A549 (cell line): ENCODE results near the gene CRACR2B.

Experiments
- HDAC2 ChIP-seq: fragments of 200-600 bp; sonication (generic); IDR thresholded peaks from 2 replicates; pipeline ENCODE4 v1.6.1; 2016
- KDM5A ChIP-seq: fragments of 200-600 bp; sonication (generic); IDR thresholded peaks from 2 replicates; pipeline ENCODE4 v1.6.1; 2016; ENCODE audit warnings: antibody characterized with exemption, mild to moderate bottlenecking
- MAZ ChIP-seq: fragments of 150-350 bp; IDR thresholded peaks from 2 replicates; pipeline ENCODE4 v1.6.1; 2014; ENCODE audit warnings: antibody characterized with exemption, low read depth, low read length, borderline replicate concordance
- POLR2A ChIP-seq: IDR thresholded peaks from 2 replicates; pipeline ENCODE4 v1.6.1; 2012; ENCODE audit warnings: mild to moderate bottlenecking, low read length
- RAD21 ChIP-seq, 2 experiments: fragments of >200 bp in 1 of 2; sonication (Bioruptor Twin) in 1 of 2; formaldehyde crosslinking in 1 of 2; IDR thresholded peaks in 1 of 2; conservative IDR thresholded peaks in 1 of 2; 2 replicates in 1 of 2; 3 replicates in 1 of 2; pipeline ENCODE4 v1.6.1; 2012 to 2018; ENCODE audit warnings: inconsistent platforms in 1 of 2
- TF ChIP-seq, protein P1 (sequence below): fragments of >200 bp; sonication (Bioruptor Twin); formaldehyde crosslinking; IDR thresholded peaks from 3 replicates; pipeline ENCODE4 v1.5.1; 2016
- TF ChIP-seq, protein P2 (sequence below): fragments of 200-600 bp; sonication (generic); IDR thresholded peaks from 2 replicates; pipeline ENCODE4 v1.6.1; 2016; ENCODE audit warnings: antibody characterized with exemption, mild to moderate bottlenecking, moderate library complexity
- TF ChIP-seq, protein P3 (sequence below): fragments of 450-650 bp; IDR thresholded peaks from 2 replicates; pipeline ENCODE4 v1.6.1; 2014; ENCODE audit warnings: antibody characterized with exemption
- TF ChIP-seq, protein P4 (sequence below): fragments of >200 bp; sonication (Bioruptor Twin); formaldehyde crosslinking; IDR thresholded peaks from 3 replicates; pipeline ENCODE4 v1.6.1; 2016
- TF ChIP-seq, protein P5 (sequence below): fragments of 250-450 bp; sonication (Bioruptor Pico); IDR thresholded peaks from 2 replicates; pipeline ENCODE4 v1.5.0; 2021; ENCODE audit warnings: mild to moderate bottlenecking, moderate library complexity, borderline replicate concordance

DNA sequence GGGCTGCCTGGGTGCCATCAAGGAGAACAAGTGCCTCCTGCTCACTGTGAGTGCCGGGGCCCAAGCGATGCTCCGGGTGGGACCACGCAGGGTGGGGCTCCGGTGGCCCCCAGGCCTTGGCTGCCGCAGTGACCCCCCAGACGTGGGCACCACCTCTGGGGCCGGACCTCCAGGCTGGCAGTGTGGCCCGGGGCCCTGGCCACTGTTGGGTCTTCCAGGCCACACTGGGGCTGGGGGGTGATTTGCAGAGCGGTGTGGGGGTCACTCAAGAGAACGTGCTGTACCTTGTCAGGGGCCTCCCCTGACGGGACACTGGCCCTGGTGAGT lies 34.9 kb downstream of the CRACR2B start:
- TF ChIP-seq POLR2A (no peak), KDM5A (no peak), RAD21 (conservative IDR thresholded peaks at IDR 0.05 in 1 of 2, IDR thresholded peaks at IDR 0.05 in 1 of 2) (no peak), MAZ (no peak), HDAC2 (no peak)
- TF ChIP-seq, protein P1, sequence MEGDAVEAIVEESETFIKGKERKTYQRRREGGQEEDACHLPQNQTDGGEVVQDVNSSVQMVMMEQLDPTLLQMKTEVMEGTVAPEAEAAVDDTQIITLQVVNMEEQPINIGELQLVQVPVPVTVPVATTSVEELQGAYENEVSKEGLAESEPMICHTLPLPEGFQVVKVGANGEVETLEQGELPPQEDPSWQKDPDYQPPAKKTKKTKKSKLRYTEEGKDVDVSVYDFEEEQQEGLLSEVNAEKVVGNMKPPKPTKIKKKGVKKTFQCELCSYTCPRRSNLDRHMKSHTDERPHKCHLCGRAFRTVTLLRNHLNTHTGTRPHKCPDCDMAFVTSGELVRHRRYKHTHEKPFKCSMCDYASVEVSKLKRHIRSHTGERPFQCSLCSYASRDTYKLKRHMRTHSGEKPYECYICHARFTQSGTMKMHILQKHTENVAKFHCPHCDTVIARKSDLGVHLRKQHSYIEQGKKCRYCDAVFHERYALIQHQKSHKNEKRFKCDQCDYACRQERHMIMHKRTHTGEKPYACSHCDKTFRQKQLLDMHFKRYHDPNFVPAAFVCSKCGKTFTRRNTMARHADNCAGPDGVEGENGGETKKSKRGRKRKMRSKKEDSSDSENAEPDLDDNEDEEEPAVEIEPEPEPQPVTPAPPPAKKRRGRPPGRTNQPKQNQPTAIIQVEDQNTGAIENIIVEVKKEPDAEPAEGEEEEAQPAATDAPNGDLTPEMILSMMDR, result no peak
- TF ChIP-seq, protein P2, sequence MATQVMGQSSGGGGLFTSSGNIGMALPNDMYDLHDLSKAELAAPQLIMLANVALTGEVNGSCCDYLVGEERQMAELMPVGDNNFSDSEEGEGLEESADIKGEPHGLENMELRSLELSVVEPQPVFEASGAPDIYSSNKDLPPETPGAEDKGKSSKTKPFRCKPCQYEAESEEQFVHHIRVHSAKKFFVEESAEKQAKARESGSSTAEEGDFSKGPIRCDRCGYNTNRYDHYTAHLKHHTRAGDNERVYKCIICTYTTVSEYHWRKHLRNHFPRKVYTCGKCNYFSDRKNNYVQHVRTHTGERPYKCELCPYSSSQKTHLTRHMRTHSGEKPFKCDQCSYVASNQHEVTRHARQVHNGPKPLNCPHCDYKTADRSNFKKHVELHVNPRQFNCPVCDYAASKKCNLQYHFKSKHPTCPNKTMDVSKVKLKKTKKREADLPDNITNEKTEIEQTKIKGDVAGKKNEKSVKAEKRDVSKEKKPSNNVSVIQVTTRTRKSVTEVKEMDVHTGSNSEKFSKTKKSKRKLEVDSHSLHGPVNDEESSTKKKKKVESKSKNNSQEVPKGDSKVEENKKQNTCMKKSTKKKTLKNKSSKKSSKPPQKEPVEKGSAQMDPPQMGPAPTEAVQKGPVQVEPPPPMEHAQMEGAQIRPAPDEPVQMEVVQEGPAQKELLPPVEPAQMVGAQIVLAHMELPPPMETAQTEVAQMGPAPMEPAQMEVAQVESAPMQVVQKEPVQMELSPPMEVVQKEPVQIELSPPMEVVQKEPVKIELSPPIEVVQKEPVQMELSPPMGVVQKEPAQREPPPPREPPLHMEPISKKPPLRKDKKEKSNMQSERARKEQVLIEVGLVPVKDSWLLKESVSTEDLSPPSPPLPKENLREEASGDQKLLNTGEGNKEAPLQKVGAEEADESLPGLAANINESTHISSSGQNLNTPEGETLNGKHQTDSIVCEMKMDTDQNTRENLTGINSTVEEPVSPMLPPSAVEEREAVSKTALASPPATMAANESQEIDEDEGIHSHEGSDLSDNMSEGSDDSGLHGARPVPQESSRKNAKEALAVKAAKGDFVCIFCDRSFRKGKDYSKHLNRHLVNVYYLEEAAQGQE, result no peak
- TF ChIP-seq, protein P3, sequence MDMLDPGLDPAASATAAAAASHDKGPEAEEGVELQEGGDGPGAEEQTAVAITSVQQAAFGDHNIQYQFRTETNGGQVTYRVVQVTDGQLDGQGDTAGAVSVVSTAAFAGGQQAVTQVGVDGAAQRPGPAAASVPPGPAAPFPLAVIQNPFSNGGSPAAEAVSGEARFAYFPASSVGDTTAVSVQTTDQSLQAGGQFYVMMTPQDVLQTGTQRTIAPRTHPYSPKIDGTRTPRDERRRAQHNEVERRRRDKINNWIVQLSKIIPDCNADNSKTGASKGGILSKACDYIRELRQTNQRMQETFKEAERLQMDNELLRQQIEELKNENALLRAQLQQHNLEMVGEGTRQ, result no peak
- TF ChIP-seq, protein P4, sequence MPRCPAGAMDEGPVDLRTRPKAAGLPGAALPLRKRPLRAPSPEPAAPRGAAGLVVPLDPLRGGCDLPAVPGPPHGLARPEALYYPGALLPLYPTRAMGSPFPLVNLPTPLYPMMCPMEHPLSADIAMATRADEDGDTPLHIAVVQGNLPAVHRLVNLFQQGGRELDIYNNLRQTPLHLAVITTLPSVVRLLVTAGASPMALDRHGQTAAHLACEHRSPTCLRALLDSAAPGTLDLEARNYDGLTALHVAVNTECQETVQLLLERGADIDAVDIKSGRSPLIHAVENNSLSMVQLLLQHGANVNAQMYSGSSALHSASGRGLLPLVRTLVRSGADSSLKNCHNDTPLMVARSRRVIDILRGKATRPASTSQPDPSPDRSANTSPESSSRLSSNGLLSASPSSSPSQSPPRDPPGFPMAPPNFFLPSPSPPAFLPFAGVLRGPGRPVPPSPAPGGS, result no peak
- TF ChIP-seq, protein P5, sequence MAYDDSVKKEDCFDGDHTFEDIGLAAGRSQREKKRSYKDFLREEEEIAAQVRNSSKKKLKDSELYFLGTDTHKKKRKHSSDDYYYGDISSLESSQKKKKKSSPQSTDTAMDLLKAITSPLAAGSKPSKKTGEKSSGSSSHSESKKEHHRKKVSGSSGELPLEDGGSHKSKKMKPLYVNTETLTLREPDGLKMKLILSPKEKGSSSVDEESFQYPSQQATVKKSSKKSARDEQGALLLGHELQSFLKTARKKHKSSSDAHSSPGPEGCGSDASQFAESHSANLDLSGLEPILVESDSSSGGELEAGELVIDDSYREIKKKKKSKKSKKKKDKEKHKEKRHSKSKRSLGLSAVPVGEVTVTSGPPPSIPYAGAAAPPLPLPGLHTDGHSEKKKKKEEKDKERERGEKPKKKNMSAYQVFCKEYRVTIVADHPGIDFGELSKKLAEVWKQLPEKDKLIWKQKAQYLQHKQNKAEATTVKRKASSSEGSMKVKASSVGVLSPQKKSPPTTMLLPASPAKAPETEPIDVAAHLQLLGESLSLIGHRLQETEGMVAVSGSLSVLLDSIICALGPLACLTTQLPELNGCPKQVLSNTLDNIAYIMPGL (CRISPR knock-in tag), result no peak
